ENCODE results near the gene HES7.
"Not testable (repeated sequence)": the region's sequence is repeated elsewhere in the genome, so short reads cannot be mapped to it uniquely, and the experiment has no call there.

HES7 gene

GRCh38 chr17:8123695-8124349, at the start of gene HES7:
HES7 (minus strand) TSS chr17:8124106; CDS start chr17:8124084, 22 bp downstream.
- peak; percentile 15 for DNase-seq

DNA sequence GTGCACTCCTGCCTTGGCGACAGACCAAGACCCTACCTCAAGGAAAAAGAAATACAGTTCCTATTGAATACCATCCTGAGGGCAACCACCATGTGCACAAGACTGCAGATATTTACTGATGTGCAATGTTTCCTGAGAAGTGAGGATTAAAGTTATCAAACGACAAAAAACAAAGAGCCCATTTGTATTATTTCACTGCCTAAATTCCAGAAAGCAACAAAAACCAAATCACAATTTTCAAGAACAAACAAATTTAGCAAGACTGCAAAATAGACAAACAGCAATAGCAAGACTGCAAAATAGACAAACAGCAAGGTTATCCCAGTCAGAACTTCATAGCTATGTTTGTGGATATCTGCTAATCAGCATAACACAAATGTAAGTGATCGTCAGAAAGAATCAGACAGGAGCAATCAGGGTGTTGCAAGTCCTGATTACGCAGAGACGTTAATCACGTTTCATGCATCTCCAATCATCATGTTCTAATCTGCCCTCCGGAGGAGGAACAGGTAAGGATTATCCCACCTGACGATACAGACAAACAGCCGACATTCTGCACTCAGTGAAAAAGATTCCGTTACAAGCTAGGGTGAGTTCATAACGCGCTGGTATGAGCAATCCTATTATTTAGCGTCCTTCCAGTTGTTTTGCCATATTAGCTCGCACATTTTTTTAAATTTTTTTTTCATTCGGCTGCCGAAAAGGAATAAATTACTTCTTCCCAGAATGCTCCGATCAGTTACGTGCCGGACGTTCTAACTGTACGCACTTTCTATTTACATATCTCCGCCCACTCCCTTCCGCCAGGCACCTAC, 49.4 kb upstream of the HES7 start:
- DNase-seq, result peak; percentile 72

GRCh38 chr17:8170186-8170585, 46.3 kb upstream of the HES7 start:
- DNase-seq, result not testable (repeated sequence)

- DNase-seq, result no peak
These were observed 43.6 kb upstream of the HES7 start for GRCh38 chr17:8167526-8167925.

GRCh38 chr17:8166731-8167130, 42.8 kb upstream of the HES7 start:
- DNase-seq, result no peak

DNA sequence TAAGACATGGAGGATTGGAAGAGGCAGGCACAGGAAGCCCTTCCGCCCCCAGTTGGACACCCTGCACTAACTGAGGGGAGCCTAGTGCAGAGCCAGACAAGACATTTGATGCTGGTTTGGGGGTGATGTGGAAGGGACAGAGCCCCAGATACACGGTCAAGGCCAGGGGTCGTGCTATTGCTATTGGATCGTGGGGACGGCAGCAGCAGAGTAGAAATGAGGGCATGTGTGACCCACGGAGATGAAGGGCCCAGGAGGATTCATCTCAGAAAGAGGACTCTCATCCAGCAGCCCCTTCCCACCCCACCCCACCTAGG, 40.9 kb upstream of the HES7 start:
- no peak for DNase-seq

- peak; percentile 66 for DNase-seq
These were observed 40.3 kb upstream of the HES7 start for GRCh38 chr17:8163978-8164814.

DNA sequence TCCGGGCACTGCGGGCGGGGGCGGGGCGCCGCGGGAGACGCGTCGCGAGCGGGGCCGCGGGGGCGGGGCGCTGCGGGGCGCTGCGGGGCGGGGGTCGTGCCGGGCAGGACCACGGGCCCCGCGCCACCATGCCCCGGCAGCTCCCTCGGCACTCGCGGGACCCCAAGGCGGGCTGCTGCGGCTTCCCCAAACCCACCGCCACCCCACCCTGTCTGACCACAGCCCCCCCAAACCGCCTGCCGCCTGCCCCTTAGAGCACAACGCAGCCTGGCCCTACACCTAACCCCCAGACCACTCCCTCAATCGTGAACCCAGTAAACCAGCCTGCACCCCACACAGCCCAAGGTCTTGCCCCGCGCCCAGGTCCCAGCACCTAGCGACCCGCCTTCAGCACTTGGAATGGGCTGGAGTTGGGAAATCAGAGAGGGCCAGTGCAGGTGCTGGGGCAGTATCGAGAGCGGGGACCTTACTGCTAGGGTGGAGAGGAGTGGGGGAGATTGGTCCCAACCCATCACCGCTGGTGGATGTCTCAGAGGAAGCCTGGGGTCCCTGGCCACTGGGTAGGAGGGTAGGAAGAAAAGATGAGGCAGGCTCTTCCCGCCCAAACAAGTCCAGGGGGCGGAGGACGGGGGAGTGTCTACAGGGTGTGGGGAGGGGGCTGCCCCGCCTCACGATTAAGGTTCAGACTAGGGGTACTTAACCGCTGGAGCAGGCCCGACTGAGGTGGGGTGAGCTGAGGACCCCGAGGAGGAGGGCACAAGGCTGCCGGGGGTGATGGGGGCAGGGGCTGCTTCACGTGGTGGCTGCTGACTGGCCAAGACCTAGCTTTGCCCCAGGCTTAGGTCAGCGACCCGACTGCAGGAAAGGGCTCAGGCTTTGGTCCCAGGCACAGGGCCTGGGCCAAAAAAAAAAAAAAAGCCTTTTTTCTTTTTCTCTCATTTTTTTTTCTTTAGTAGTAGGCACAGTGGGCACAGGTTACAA, 39.4 kb upstream of the HES7 start:
- no peak for DNase-seq

GRCh38 chr17:8162233-8162996, 38.5 kb upstream of the HES7 start, which contains the start of gene VAMP2:
VAMP2 (minus strand) TSS chr17:8162948; CDS start chr17:8162879, 69 bp downstream.
- DNase-seq, result peak; percentile 83

- no peak for DNase-seq
These were observed 37.7 kb upstream of the HES7 start for GRCh38 chr17:8161289-8162232.

DNA sequence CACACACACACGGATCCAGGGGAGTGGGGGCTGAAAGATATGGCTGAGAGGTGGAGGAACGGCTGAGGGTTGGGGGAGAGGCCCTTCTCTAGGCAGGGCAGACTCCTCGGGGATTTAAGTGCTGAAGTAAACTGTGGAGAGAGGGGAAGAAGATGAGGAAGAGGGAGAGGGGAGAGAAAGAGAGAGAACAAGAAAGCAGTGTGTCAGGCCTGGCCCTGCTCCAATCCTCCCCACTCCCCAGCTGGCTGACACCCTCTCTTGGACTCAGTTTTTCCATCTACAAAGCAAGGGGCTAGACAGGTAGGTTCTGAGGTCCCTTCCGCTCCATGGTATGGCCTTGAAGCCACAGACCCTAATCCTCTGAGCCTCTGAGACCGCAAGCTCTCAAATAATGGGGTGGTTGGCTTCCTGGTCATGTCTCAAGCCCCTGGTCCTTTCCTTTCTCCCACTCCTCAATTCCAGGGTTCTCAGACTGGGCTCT, 36.9 kb upstream of the HES7 start:
- no peak for DNase-seq

DNA sequence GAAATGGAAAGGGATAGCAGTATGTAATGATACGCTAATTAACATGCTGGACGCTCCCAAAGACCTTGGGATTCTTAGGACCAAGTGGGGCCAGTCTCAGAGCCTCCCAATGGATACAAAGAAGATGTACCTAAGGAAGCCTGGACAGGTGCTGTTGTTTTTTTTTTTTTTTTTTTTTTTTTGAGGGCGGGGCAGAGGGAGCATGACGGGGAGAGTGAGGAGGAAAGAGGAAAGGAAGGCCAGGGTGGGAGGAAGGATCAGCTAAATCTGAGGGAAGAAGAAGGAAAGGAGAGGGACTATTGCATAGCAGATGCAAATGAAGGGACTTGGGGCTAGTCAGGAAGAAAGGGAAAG, 36.3 kb upstream of the HES7 start:
- DNase-seq, result no peak

GRCh38 chr17:8159459-8160223, 35.7 kb upstream of the HES7 start:
- no peak for DNase-seq

- no peak for DNase-seq
These were observed 35.1 kb upstream of the HES7 start for GRCh38 chr17:8159032-8159400.

- peak; percentile 85 for DNase-seq
These were observed 34.5 kb upstream of the HES7 start for GRCh38 chr17:8158267-8159031.

- peak; percentile 100 for DNase-seq
These were observed 32.5 kb upstream of the HES7 start for GRCh38 chr17:8156246-8156992.

- DNase-seq, result no peak
These were observed 32.0 kb upstream of the HES7 start for GRCh38 chr17:8155996-8156245.
